Measurements from ENCODE around the gene GGT7. TPM values are rescaled to one million over a fixed set of nuclear protein-coding genes. Genes with fewer than 3 reads are reported as not detected.

GGT7 gene
- total RNA-seq, 1 donor from 2014 or later = 17.3 TPM

DNA sequence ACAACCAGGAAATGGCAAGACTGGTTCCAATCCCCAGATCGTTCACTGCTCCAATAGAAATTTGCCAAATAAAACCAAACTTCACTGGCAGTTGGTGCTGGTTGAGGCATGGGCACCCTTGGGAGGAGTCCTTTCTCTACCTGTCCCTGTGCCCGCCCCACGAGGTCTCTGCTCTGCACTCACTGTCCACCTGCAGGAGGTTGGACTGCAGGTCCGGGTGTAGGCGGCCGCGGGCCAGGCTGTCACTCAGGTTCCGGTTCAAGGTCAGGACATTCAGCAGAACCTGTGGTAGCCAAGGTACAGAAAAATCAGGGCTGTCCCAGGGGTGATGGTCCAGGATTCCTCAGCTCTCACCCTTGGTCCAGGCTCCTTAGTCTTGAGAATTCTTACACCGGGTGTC lies 22.9 kb downstream of the GGT7 start:
- Mint-ChIP-seq H3K36me3 (ENCODE audit: low read depth, unreplicated experiment) (peaks cover 12% of the 10 kb centered on the region), H3K4me1 (ENCODE audit: low read depth, unreplicated experiment) (no peaks in the 10 kb centered on the region), H3K27ac (ENCODE audit: unreplicated experiment) (no peak overlapping the region), H3K27me3 (ENCODE audit: low read depth, unreplicated experiment) (no peaks in the 10 kb centered on the region), H3K4me3 (ENCODE audit: unreplicated experiment) (no peak overlapping the region), H3K9me3 (ENCODE audit: unreplicated experiment) (peaks cover 2% of the 10 kb centered on the region)
- Histone ChIP-seq H3K4me3 (ENCODE audit: insufficient read depth, low read depth, low read length) (no peak overlapping the region), H3K9me3 (ENCODE audit: insufficient read depth, low read depth, low read length) (no peaks in the 10 kb centered on the region), H3K36me3 (ENCODE audit: insufficient read depth, low read length) (peaks cover 9% of the 10 kb centered on the region), H3K4me1 (ENCODE audit: insufficient read depth, low read length) (no peaks in the 10 kb centered on the region), H3K27ac (ENCODE audit: low read depth, low read length) (no peak overlapping the region), H4K20me1 (ENCODE audit: insufficient read depth, low read length) (no peaks in the 10 kb centered on the region), H3K4me2 (ENCODE audit: low read length) (no peak overlapping the region), H3K9ac (ENCODE audit: low read length) (no peak overlapping the region), H3K27me3 (ENCODE audit: insufficient read depth, low read length) (no peaks in the 10 kb centered on the region), H3K79me2 (ENCODE audit: insufficient read depth, low read length) (no peaks in the 10 kb centered on the region), H2AFZ (ENCODE audit: low read depth, low read length) (no peak overlapping the region)
- FAIRE-seq = no peak
- no peak for TF ChIP-seq EZH2 (IDR thresholded peaks at IDR 0.05; ENCODE audit: insufficient read depth, low read length)
- TF ChIP-seq, protein P1, sequence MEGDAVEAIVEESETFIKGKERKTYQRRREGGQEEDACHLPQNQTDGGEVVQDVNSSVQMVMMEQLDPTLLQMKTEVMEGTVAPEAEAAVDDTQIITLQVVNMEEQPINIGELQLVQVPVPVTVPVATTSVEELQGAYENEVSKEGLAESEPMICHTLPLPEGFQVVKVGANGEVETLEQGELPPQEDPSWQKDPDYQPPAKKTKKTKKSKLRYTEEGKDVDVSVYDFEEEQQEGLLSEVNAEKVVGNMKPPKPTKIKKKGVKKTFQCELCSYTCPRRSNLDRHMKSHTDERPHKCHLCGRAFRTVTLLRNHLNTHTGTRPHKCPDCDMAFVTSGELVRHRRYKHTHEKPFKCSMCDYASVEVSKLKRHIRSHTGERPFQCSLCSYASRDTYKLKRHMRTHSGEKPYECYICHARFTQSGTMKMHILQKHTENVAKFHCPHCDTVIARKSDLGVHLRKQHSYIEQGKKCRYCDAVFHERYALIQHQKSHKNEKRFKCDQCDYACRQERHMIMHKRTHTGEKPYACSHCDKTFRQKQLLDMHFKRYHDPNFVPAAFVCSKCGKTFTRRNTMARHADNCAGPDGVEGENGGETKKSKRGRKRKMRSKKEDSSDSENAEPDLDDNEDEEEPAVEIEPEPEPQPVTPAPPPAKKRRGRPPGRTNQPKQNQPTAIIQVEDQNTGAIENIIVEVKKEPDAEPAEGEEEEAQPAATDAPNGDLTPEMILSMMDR (IDR thresholded peaks at IDR 0.05; ENCODE audit: insufficient read depth, low read depth, low read length) = no peak
- no peak for DNase-seq (ENCODE audit: low read depth)

DNA sequence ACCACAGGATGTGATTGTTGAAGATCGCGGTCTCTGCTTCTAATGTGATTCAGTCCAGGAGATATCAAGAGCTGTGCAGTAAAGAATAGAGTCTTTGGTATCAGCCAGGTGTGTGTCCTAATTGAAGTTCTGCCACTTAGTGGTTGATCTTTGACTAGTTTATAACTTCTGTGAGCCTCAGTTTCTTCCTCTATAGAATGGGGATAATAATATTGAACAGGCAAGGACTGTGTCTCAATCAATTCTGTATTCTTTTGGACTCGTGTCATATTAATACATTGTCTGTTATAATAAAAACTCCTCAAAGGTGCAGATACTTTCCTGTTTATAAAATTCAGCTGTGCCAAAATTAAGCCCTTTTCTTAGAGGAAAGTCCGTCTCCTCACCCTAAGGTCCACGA lies 24.1 kb downstream of the GGT7 start:
- H3K4me2 ChIP-seq (ENCODE audit: low read length) = no peak overlapping the region
- no peak for FAIRE-seq
- H3K9ac ChIP-seq (ENCODE audit: low read length) = no peak overlapping the region
- Mint-ChIP-seq H3K4me1 (ENCODE audit: low read depth, unreplicated experiment) (peaks cover 1% of the 10 kb centered on the region), H3K36me3 (ENCODE audit: low read depth, unreplicated experiment) (peaks cover 12% of the 10 kb centered on the region), H3K9me3 (ENCODE audit: unreplicated experiment) (peaks cover 2% of the 10 kb centered on the region), H3K27ac (ENCODE audit: unreplicated experiment) (peak overlapping the region; percentile 29), H3K27me3 (ENCODE audit: low read depth, unreplicated experiment) (no peaks in the 10 kb centered on the region), H3K4me3 (ENCODE audit: unreplicated experiment) (no peak overlapping the region)
- no peaks in the 10 kb centered on the region for H3K27me3 ChIP-seq (ENCODE audit: insufficient read depth, low read length)
- no peak overlapping the region for H3K4me3 ChIP-seq (ENCODE audit: insufficient read depth, low read depth, low read length)
- H4K20me1 ChIP-seq (ENCODE audit: insufficient read depth, low read length) = no peaks in the 10 kb centered on the region
- H2AFZ ChIP-seq (ENCODE audit: low read depth, low read length) = no peak overlapping the region
- H3K9me3 ChIP-seq (ENCODE audit: insufficient read depth, low read depth, low read length) = no peaks in the 10 kb centered on the region
- H3K79me2 ChIP-seq (ENCODE audit: insufficient read depth, low read length) = no peaks in the 10 kb centered on the region
- DNase-seq (ENCODE audit: low read depth) = no peak
- TF ChIP-seq, protein P1 (IDR thresholded peaks at IDR 0.05; ENCODE audit: insufficient read depth, low read depth, low read length) = no peak
- no peak for TF ChIP-seq EZH2 (IDR thresholded peaks at IDR 0.05; ENCODE audit: insufficient read depth, low read length)
- no peaks in the 10 kb centered on the region for H3K4me1 ChIP-seq (ENCODE audit: insufficient read depth, low read length)
- no peak overlapping the region for H3K27ac ChIP-seq (ENCODE audit: low read depth, low read length)
- H3K36me3 ChIP-seq (ENCODE audit: insufficient read depth, low read length) = peaks cover 9% of the 10 kb centered on the region

DNA sequence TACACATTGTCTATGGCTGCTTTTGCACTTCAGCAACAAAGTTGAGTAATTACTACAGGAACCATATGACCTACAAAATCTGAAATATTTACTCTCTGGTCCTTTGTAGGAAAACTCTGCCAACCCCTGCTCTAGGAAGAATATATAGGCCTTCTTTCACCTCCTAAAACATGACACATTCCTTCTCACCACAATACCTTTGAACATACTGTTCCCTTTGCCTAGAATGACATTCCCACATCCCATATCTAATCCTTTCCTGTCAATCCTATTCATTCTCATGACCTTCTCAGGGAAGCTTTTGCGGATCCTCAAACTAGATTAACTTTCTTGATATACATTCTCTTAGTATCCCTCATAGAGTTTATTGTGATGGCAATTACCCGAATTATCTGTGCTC lies 29.2 kb downstream of the GGT7 start:
- Histone ChIP-seq H3K4me2 (ENCODE audit: low read length) (no peak overlapping the region), H3K9me3 (ENCODE audit: insufficient read depth, low read depth, low read length) (no peaks in the 10 kb centered on the region), H3K36me3 (ENCODE audit: insufficient read depth, low read length) (no peaks in the 10 kb centered on the region), H3K79me2 (ENCODE audit: insufficient read depth, low read length) (no peaks in the 10 kb centered on the region), H3K9ac (ENCODE audit: low read length) (no peak overlapping the region), H3K27ac (ENCODE audit: low read depth, low read length) (no peak overlapping the region), H3K4me3 (ENCODE audit: insufficient read depth, low read depth, low read length) (no peak overlapping the region), H3K27me3 (ENCODE audit: insufficient read depth, low read length) (no peaks in the 10 kb centered on the region), H2AFZ (ENCODE audit: low read depth, low read length) (no peak overlapping the region), H3K4me1 (ENCODE audit: insufficient read depth, low read length) (no peaks in the 10 kb centered on the region), H4K20me1 (ENCODE audit: insufficient read depth, low read length) (no peaks in the 10 kb centered on the region)
- H3K27ac Mint-ChIP-seq (ENCODE audit: unreplicated experiment) = no peak overlapping the region
- peaks cover 6% of the 10 kb centered on the region for H3K36me3 Mint-ChIP-seq (ENCODE audit: low read depth, unreplicated experiment)
- FAIRE-seq (no peak), DNase-seq (ENCODE audit: low read depth) (no peak)
- H3K27me3 Mint-ChIP-seq (ENCODE audit: low read depth, unreplicated experiment) = peaks cover 3% of the 10 kb centered on the region
- H3K4me3 Mint-ChIP-seq (ENCODE audit: unreplicated experiment) = no peak overlapping the region
- TF ChIP-seq, protein P1 (IDR thresholded peaks at IDR 0.05; ENCODE audit: insufficient read depth, low read depth, low read length) = no peak
- TF ChIP-seq EZH2 (IDR thresholded peaks at IDR 0.05; ENCODE audit: insufficient read depth, low read length) = no peak
- H3K4me1 Mint-ChIP-seq (ENCODE audit: low read depth, unreplicated experiment) = peaks cover 5% of the 10 kb centered on the region
- peaks cover 2% of the 10 kb centered on the region for H3K9me3 Mint-ChIP-seq (ENCODE audit: unreplicated experiment)
